Activated CD8-positive, alpha-beta memory T cell treated with anti-CD3 and anti-CD28 coated beads, Interleukin-2, amount 50 U/mL, for 24 hours (primary cell): ENCODE measurements around the gene BCKDK.
"Not testable (repeated sequence)": the region's sequence is repeated elsewhere in the genome, so short reads cannot be mapped to it uniquely, and the experiment has no call there.

Experiments used
- DNase-seq: peaks from one replicate; pipeline ENCODE4 v3.0.0-alpha.2; 2020; ENCODE audit errors: extremely low read depth

BCKDK gene

GRCh38 chr16:31094424-31095120 lies 13.6 kb upstream of the BCKDK start, which contains the start of gene VKORC1:
TSS of gene VKORC1 (minus strand) at chr16:31094797. CDS start at chr16:31094729, 68 bp downstream.
- peak; percentile 78 for DNase-seq

GRCh38 chr16:31099860-31100638 lies 8.1 kb upstream of the BCKDK start:
- no peak for DNase-seq

GRCh38 chr16:31100876-31101641 lies 7.1 kb upstream of the BCKDK start:
- not testable (repeated sequence) for DNase-seq

- peak; percentile 62 for DNase-seq
Measured at GRCh38 chr16:31105677-31106213, 2.4 kb upstream of the BCKDK start.

- DNase-seq = no peak
Measured at GRCh38 chr16:31106509-31107464, 1.4 kb upstream of the BCKDK start.

GRCh38 chr16:31107465-31107867 lies 720 bp upstream of the BCKDK start:
- no peak for DNase-seq

- no peak for DNase-seq
Measured at GRCh38 chr16:31108794-31109558, 790 bp downstream of the BCKDK start.

GRCh38 chr16:31109622-31110021 lies 1.4 kb downstream of the BCKDK start:
- no peak for DNase-seq

- DNase-seq = no peak
Measured at GRCh38 chr16:31110106-31111034, 2.2 kb downstream of the BCKDK start.

GRCh38 chr16:31111881-31112466 lies 3.8 kb downstream of the BCKDK start:
- DNase-seq = no peak

GRCh38 chr16:31112711-31113110 lies 4.5 kb downstream of the BCKDK start:
- no peak for DNase-seq

- DNase-seq = no peak
Measured at GRCh38 chr16:31113121-31114120, 5.2 kb downstream of the BCKDK start.

GRCh38 chr16:31114468-31114867 lies 6.3 kb downstream of the BCKDK start:
- DNase-seq = no peak

GRCh38 chr16:31117384-31118222 lies 9.4 kb downstream of the BCKDK start, which contains the start of gene KAT8:
TSS of gene KAT8 (plus strand) at chr16:31117664. CDS start at chr16:31117682, 18 bp downstream.
- peak; percentile 96 for DNase-seq

GRCh38 chr16:31118223-31119155 lies 10.3 kb downstream of the BCKDK start:
- DNase-seq = no peak
